NCI-H128 (cell line): Measurements from ENCODE around the gene GPR85.
"Not testable (repeated sequence)": the region's sequence is repeated elsewhere in the genome, so short reads cannot be mapped to it uniquely, and the experiment has no call there.

ENCODE experiments used
- DNase-seq: peaks from one replicate; lab custom pipeline; 2025; ENCODE audit not compliant: unreplicated experiment; lab: John Stamatoyannopoulos, UW

Gene GPR85

DNA sequence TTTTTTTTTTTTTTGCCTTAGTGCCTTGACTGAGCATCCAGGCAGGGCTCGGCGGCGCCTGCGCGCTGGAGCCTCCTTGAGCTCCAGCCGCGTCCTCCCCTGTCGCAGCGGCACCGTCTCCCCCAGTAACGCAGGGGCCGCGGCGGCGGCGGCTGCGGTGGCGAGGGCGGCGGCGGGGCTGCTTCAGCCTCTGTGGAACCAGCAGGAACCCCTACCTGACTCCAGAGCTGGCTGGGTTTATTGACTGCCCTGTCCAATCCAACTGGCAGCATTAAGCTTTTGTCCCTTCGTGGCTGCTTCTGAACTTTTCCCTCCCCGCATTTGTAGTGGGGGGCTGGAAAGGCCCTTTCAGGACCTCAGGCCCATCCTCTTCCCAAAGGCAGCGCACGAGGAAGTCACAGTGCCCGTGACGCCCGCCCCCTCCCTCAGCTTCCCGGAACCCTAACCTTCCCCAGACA lies at the start of gene GPR85:
Gene GPR85 (minus strand): TSS at position 397 of the 458 bp plus-strand sequence. CDS start 2,106 bp downstream, outside the sequence.
- no peak for DNase-seq

- DNase-seq: no peak
These were observed 47.4 kb upstream of the GPR85 start for GRCh38 chr7:113134025-113134424.

DNA sequence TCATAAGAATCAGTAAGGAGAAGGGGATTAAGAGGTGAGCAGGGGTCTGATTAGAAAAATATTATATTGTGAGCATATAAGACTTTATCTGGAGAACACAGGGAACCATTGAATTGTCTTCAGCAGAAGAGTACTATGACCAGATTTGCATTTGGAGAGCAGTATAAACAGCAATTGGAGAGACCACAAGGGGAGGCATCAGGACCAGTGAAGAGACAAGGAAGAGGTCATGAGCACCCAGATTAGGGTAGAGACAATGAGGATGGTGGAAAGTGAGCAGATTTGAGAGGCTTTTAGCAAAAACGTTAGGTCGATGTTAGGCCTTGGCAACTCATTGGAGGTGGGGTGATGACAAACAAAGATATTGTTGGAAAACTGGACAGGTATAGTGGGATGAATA lies 44.7 kb upstream of the GPR85 start:
- no peak for DNase-seq

- no peak for DNase-seq
These were observed 41.4 kb upstream of the GPR85 start for GRCh38 chr7:113128031-113128430.

DNA sequence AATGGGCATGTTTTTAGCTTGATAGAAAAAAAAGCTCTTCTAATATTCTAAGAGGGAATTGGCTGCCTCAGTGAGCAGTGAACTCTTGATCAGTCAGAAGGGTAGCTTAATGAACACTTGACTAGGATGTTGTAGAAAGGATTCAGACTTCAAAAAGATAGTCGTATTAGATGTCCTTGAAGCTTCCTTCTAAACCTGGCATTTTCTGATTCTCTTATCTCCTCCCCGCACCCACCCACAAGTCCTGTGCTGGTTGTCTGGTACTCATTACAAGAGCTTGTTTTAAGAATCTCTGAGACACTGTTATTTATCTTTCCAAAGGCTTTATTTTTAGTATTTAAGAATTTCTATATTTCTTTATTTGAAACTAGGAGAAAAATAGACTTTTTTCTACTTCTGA lies 39.1 kb upstream of the GPR85 start:
- no peak for DNase-seq

GRCh38 chr7:113122744-113123143 lies 36.1 kb upstream of the GPR85 start:
- no peak for DNase-seq

DNA sequence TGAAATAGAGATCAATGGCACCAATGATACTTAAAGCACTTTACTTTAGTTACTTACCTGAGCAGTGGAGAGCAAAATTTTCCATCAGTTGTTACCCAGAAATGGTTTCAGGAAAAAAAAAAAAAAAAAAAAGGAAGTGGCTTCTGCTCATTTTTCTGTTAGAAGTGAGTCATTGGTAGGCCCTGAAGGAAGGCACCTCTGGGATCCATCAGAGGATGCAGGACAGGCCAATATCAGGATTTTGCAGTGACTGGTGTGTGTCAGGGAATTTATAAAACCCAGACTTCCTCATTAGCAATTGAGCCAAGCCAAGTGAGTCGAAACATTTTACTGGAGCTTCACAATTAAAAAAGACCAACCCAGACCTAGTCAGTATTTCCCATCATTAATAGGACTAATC lies 34.0 kb upstream of the GPR85 start:
- DNase-seq: no peak

DNA sequence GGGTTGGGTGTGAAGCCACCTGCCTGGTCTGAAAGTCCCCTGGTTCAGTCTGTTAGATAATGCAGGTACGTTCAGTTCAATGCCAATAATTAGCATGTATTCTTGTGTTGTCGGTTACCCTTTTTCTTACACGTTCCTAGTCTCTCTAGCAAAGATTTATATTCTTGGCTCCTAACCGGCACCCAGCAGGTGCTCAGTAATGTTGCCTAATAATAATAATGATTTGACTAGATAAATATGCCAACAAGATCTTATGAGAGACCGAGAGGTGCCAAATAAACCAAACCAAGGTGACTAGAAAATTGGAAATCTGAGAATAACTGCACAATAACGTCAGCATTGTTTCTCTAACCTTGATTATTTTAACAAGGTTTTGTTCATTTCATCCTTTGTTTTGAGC lies 32.8 kb upstream of the GPR85 start:
- no peak for DNase-seq

- peak; percentile 75 for DNase-seq
These were observed 31.7 kb upstream of the GPR85 start, which contains the start of gene SMIM30 for GRCh38 chr7:113118074-113118959. SMIM30 (minus strand) TSS chr7:113118554; CDS start chr7:113117578, 976 bp downstream.

DNA sequence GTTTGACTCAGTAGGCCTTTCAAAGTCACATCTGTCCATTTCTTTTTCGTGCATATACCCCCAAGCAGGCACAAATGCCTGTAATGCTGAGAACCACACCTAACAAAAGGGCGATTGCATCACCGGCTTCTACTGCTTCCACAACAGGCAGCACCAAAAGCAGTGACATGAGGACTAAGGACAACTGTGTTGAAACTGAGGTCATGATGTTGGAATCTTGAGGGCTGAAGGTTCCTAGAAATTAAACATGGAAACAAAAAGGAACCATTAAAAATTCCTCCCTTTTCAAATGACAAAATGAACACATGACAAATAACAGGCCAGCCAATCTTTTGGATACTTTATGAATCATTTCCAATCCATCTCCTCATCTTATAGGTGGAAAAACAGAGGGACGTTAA lies 30.7 kb upstream of the GPR85 start:
- DNase-seq: not testable (repeated sequence)

GRCh38 chr7:113113912-113114311 lies 27.3 kb upstream of the GPR85 start:
- DNase-seq: no peak

- DNase-seq: no peak
These were observed 23.1 kb upstream of the GPR85 start for GRCh38 chr7:113109718-113110117.

DNA sequence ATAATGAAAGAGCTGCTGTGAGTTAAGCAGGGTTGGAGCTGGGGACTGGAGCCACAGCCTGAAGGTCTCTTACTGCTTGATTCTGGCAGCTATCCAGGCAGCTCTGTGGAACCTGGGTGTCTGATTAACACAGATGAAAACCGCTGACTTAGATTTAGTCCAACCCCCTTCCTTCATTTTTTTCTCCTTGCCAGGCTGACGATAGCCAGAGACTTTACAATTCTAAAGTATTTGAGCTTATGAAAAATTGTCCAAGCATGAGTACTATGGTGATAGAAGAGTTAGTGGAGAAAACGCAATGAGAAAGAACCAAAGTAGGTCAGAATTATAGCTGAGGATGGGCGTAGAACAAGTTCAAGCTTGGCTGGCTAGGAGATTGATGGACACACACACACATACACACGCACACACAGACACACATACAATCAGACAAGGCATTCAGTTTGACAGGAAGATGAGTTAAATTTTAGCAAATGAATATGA lies 13.5 kb upstream of the GPR85 start:
- DNase-seq: no peak

GRCh38 chr7:113099284-113099919 lies 12.8 kb upstream of the GPR85 start:
- DNase-seq: no peak

- no peak for DNase-seq
These were observed 8.1 kb upstream of the GPR85 start for GRCh38 chr7:113094517-113095249.

DNA sequence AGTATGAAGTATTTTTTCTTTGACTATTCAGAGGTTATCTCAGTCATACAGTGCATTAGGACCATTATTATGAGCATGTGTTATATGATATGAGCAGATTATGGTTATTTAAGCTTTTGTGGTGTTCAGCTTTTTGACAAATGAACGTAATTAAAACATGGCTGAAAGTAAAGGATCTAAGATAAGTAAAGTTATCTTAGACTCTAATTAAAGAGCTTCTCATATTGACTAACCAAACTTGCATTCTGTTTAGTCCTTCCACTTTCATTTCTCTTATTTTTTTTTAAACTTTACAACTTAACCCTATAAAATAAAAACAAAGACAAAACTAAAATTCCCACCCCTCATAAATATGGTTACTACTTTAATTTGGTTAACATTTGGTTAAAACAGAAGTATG lies 6.9 kb upstream of the GPR85 start:
- no peak for DNase-seq

DNA sequence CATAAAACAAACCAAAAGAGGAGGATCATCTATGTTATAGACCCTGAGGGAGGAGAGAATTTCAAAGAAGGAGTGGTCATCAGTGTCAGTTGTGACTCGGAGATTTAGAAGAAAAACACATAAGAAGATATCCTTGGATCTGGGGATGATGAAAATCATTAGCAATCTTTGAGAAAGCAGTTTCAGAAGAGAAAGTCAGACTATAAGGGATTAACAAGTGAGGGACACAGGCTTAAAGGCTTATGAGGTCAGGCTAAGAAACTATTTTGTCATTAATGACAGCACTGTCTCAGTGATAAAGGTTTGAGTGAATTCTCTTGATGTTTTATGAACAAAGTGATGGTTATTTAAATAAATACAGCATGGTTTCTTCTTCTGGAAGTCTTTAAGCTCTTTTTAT lies 6.1 kb upstream of the GPR85 start:
- DNase-seq: no peak

GRCh38 chr7:113087071-113087998 lies 708 bp upstream of the GPR85 start:
- no peak for DNase-seq

DNA sequence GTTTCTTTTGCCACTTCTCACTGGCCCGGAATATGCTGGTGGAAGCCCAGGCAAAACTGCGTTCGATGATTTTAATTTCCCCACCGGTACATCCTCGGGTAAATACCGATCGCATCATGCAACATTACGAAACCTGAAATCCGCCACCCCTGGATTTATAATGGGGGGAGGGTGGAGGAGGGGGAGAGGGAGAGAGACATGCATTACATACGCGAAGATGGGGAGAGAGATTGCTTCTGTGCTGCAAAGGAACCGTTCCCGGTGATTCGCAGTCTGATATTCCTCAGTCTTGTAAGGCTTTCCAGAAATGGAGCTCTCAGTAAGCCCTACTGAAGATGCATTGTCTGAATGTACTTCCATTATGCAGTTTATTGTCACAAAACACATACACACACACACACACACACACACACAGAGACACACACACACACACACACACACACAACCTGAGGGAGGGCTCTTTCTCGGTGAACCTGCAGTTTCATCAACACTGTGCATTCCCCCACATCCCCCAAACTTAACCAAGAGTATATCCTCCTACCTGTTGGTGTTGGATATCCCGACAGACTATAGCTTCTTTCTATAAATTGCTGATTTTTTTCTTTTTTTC lies 741 bp downstream of the GPR85 start:
- DNase-seq: no peak
